Lower lobe of right lung (tissue), 2 donors: ENCODE data around the gene POM121L12. TPM values are rescaled to one million over a fixed set of nuclear protein-coding genes. Genes with fewer than 3 reads are reported as not detected.

ENCODE experiments used
- ATAC-seq, 2 donors: fragments of 200-7000 bp; cut with Tn5 transposase; one replicate each; pipeline ENCODE4 v1.9.1; 2020 to 2022; ENCODE audit warnings: mild to moderate bottlenecking in 2 of 2, moderate library complexity in 2 of 2
- DNase-seq: peaks from one replicate; pipeline ENCODE4 v3.0.0-alpha.2; 2020
- H3K27ac ChIP-seq: fragments of 200-600 bp; one replicate; pipeline ENCODE4 v1.8.0; 2022
- H3K27me3 ChIP-seq: fragments of 200-600 bp; one replicate; pipeline ENCODE4 v1.8.0; 2022; ENCODE audit warnings: low read depth
- H3K36me3 ChIP-seq: fragments of 200-600 bp; one replicate; pipeline ENCODE4 v1.8.0; 2022; ENCODE audit warnings: mild to moderate bottlenecking
- H3K4me1 ChIP-seq: fragments of 200-600 bp; one replicate; pipeline ENCODE4 v1.8.0; 2022
- H3K4me3 ChIP-seq: fragments of 200-600 bp; one replicate; pipeline ENCODE4 v1.8.0; 2022; ENCODE audit warnings: mild to moderate bottlenecking
- H3K9me3 ChIP-seq: fragments of 200-600 bp; one replicate; pipeline ENCODE4 v1.8.0; 2022
- intact Hi-C: fragments of 100-400 bp; cut with DNase I; formaldehyde crosslinking; loops from one replicate; pipeline ENCODE4 v1.11.0; 2022
- total RNA-seq: library from RNA; stranded (reverse); fragmentation: NEBNext Ultra II Directional; extraction: Animal tissue kit (Norgen Biotek cat#: 25700); gene quantifications from one replicate; pipeline ENCODE4 v1.2.1, GENCODE V29; 2021
- TF ChIP-seq, protein P1 (sequence below): fragments of 200-600 bp; IDR thresholded peaks from one replicate; pipeline ENCODE4 v1.8.0; 2022; ENCODE audit warnings: antibody characterized with exemption, mild to moderate bottlenecking
- donor health status: DM: no; HTN: yes; CAD: no; lungs with severe emphysema.

The POM121L12 gene
- total RNA-seq, 1 donor from 2014 or later: not detected

DNA sequence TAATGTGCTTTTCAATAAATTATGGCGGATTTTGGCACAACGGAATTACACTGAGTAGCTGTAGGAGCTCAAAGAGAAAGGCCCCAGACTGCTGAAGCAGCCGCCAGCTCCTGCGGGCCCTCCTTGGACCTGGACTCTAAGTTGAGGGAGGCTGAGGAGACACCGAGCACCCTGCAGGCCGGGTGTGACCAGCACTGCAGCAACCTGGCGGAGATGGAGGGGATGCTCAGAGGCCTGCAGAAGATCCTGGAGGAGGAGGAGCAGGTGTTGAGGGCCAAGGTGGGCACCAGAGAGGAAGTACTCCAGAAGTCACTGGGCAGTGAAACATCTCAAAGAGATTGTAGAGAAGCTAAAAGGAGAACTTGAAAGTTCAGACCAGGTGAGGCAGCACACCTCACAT is 33.0 kb upstream of the POM121L12 start:
- Histone ChIP-seq H3K27me3 (no peaks in the 10 kb centered on the region), H3K9me3 (no peaks in the 10 kb centered on the region), H3K4me1 (no peaks in the 10 kb centered on the region), H3K36me3 (no peaks in the 10 kb centered on the region), H3K27ac (no peak overlapping the region), H3K4me3 (no peak overlapping the region)
- TF ChIP-seq, protein P1, sequence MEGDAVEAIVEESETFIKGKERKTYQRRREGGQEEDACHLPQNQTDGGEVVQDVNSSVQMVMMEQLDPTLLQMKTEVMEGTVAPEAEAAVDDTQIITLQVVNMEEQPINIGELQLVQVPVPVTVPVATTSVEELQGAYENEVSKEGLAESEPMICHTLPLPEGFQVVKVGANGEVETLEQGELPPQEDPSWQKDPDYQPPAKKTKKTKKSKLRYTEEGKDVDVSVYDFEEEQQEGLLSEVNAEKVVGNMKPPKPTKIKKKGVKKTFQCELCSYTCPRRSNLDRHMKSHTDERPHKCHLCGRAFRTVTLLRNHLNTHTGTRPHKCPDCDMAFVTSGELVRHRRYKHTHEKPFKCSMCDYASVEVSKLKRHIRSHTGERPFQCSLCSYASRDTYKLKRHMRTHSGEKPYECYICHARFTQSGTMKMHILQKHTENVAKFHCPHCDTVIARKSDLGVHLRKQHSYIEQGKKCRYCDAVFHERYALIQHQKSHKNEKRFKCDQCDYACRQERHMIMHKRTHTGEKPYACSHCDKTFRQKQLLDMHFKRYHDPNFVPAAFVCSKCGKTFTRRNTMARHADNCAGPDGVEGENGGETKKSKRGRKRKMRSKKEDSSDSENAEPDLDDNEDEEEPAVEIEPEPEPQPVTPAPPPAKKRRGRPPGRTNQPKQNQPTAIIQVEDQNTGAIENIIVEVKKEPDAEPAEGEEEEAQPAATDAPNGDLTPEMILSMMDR: no peak
- intact Hi-C loops: no loop called here
- ATAC-seq (peak in 1 of 2 donors; percentile 35), DNase-seq (no peak)

DNA sequence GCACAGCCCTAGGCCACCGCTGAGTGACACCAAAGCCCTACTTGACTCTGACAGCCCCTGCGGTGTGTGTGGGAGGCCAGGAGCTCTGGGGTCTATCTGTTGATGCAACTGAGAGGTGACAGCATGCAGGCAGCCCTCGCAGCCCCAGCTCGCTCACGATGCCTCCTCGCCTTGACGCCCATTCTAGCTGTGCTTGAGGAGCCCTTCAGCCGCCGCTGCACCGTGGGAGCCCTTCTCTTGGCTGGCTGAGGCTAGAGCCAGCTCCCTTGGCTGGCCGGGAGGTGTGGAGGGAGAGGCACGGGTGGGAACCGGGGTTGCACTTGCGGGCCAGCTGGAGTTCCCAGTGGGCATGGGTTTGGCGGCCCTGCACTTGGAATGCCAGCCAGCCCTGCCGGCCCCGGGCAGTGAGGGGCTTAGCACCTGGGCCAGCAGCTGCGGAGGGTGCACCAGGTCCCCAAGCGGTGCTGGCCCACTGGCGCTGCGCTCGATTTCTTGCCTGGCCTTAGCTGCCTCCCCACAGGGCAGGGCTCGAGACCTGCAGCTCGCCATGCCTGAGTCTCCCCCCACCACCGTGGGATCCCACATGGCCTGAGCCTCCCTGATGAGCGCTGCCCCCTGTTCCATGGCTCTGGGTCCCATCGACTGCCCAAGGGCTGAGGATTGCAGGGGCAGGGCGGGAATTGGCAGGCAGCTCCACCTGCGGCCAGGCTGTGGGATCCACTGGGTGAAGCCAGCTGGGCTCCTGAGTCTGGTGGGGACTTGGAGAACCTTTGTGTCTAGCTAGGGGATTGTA is 31.6 kb upstream of the POM121L12 start:
- peak; percentile 9 to 22 for ATAC-seq
- no peaks in the 10 kb centered on the region for H3K27me3 ChIP-seq
- no peak for DNase-seq

DNA sequence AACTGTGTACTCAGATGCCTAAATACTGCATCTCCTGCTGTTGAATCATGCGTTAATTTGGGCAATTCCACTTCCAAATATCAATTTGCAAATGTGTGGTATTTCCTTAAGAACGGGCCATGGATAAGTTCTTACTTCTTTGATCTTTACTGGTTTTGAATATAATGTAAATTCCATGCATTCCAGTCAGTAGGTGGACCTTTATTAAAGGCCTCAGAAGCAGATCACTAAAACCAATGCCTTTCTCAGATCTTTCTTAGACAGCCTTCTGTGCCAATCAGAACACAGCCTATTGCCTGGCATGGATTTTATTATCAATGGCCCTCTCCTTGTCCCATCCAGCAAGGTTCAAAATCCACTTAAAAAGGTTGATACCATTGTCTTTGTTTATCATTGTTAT is 21.5 kb upstream of the POM121L12 start:
- intact Hi-C loops: no loop called here
- ATAC-seq: no peak
- DNase-seq: no peak

More for the DNA sequence above, 31.6 kb upstream of the POM121L12 start:
- no peak overlapping the region for H3K4me3 ChIP-seq
- H3K27ac ChIP-seq: no peak overlapping the region
- intact Hi-C loops: no loop called here
- no peaks in the 10 kb centered on the region for H3K4me1 ChIP-seq
- H3K36me3 ChIP-seq: no peaks in the 10 kb centered on the region
- H3K9me3 ChIP-seq: no peaks in the 10 kb centered on the region
- TF ChIP-seq, protein P1: no peak

DNA sequence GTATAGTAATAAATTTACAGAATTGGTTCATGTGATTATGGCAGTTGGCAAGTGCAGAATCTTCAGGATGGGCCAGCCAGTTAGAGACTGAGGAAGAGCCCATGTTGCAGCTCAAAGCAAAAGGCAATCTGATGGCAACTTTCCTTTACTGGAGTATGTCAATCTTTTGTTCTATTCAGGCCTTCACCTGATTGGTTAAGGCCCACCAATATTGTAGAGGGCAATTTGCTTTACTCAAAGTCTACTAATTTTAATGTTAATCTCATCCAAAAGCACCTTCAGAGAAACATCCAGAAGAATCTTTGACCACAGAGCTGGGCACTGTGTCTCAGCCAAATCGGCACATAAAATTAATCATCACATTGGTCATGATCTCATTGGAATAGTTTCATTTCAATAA is 20.0 kb upstream of the POM121L12 start:
- Histone ChIP-seq H3K27ac (no peak overlapping the region), H3K4me3 (no peak overlapping the region), H3K4me1 (no peaks in the 10 kb centered on the region), H3K36me3 (no peaks in the 10 kb centered on the region), H3K27me3 (no peaks in the 10 kb centered on the region), H3K9me3 (no peaks in the 10 kb centered on the region)
- intact Hi-C loops: no loop called here
- TF ChIP-seq, protein P1: no peak
- ATAC-seq: no peak
- no peak for DNase-seq

More for the DNA sequence above, 21.5 kb upstream of the POM121L12 start:
- TF ChIP-seq, protein P1: no peak
- H3K27ac ChIP-seq: no peak overlapping the region
- H3K27me3 ChIP-seq: no peaks in the 10 kb centered on the region
- H3K9me3 ChIP-seq: no peaks in the 10 kb centered on the region
- no peak overlapping the region for H3K4me3 ChIP-seq
- H3K4me1 ChIP-seq: no peaks in the 10 kb centered on the region
- H3K36me3 ChIP-seq: no peaks in the 10 kb centered on the region

DNA sequence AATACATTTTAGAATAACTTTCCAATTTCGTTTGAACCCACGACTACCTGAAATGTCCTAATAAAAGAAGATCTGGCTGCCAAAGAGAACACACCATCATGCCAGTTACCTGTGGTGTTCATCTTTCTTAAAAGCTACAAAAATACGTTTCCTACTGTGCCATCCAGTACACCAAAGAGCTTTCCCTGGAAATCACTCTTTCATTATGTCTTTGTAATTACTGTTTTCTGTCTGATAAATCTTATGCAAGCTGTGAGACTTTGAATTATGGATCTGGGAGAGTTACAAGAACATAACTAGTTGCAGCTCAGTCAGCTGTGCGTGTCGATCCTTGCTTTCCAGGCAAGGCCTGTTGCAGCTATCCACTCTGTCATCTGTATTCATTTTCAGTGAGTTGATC is 12.5 kb upstream of the POM121L12 start:
- TF ChIP-seq, protein P1: no peak
- Histone ChIP-seq H3K4me3 (no peak overlapping the region), H3K36me3 (no peaks in the 10 kb centered on the region), H3K4me1 (no peaks in the 10 kb centered on the region), H3K27me3 (no peaks in the 10 kb centered on the region), H3K9me3 (no peaks in the 10 kb centered on the region), H3K27ac (no peak overlapping the region)
- ATAC-seq (no peak), DNase-seq (no peak)
- intact Hi-C loops: no loop called here
